ENCODE measurements around the gene MYCN. TPM values are rescaled to one million over a fixed set of nuclear protein-coding genes. Genes with fewer than 3 reads are reported as not detected.
A peak's percentile ranks its signal among the peaks of the same experiment; 100 is the strongest.
"Not testable (repeated sequence)": the region's sequence is repeated elsewhere in the genome, so short reads cannot be mapped to it uniquely, and the experiment has no call there.

The MYCN gene
- total RNA-seq, 6 experiments from 2014 or later: not detected

DNA sequence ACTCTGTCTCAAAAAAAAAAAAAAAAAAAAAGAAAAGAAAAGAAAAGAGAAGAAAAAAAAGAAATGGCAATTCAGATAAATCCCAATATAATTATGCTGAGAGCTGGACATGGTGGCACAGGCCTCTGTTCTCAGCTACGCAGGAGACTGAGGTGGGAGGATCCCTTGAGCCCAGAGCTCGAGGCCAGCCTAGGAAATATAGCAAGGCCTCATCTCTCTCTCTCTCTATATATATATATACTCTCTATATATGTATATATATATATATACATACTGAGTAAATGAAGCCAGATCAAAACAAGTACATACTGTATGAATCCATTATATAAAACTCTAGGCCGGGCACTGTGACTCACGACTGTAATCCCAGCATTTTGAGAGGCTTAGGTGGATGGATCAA is 30.6 kb upstream of the MYCN start:
- Mint-ChIP-seq H3K4me3 (no peak overlapping the region), H3K27me3 (ENCODE audit: insufficient read depth) (no peaks in the 10 kb centered on the region), H3K4me1 (ENCODE audit: low read depth) (no peaks in the 10 kb centered on the region), H3K36me3 (ENCODE audit: low read depth) (no peaks in the 10 kb centered on the region), H3K27ac (no peak overlapping the region), H3K9me3 (peaks cover 50% of the 10 kb centered on the region)
- no peak for DNase-seq
- TF ChIP-seq, protein P1, sequence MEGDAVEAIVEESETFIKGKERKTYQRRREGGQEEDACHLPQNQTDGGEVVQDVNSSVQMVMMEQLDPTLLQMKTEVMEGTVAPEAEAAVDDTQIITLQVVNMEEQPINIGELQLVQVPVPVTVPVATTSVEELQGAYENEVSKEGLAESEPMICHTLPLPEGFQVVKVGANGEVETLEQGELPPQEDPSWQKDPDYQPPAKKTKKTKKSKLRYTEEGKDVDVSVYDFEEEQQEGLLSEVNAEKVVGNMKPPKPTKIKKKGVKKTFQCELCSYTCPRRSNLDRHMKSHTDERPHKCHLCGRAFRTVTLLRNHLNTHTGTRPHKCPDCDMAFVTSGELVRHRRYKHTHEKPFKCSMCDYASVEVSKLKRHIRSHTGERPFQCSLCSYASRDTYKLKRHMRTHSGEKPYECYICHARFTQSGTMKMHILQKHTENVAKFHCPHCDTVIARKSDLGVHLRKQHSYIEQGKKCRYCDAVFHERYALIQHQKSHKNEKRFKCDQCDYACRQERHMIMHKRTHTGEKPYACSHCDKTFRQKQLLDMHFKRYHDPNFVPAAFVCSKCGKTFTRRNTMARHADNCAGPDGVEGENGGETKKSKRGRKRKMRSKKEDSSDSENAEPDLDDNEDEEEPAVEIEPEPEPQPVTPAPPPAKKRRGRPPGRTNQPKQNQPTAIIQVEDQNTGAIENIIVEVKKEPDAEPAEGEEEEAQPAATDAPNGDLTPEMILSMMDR (IDR thresholded peaks at IDR 0.05): no peak

DNA sequence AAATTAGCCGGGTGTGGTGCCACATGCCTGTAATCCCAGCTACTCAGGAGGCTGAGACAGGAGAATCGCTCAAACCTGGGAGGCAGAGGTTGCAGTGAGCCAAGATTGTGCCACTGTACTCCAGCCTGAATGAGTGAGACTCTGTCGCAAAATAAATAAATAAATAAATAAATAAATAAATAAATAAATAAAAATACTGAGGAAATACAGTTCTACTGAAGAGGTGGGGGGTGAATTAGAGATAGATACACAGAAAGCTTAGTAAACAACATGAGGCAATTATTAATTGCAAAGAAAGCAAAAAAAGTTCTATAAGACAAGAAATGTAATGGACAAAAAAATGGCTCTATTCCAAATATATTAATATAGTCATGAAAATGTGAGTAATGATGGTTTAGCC is 29.1 kb upstream of the MYCN start:
- not testable (repeated sequence) for H3K27ac Mint-ChIP-seq; H3K4me1 Mint-ChIP-seq (ENCODE audit: low read depth); H3K27me3 Mint-ChIP-seq (ENCODE audit: insufficient read depth); DNase-seq; H3K4me3 Mint-ChIP-seq; H3K36me3 Mint-ChIP-seq (ENCODE audit: low read depth)
- peaks cover 40% of the 10 kb centered on the region for H3K9me3 Mint-ChIP-seq

DNA sequence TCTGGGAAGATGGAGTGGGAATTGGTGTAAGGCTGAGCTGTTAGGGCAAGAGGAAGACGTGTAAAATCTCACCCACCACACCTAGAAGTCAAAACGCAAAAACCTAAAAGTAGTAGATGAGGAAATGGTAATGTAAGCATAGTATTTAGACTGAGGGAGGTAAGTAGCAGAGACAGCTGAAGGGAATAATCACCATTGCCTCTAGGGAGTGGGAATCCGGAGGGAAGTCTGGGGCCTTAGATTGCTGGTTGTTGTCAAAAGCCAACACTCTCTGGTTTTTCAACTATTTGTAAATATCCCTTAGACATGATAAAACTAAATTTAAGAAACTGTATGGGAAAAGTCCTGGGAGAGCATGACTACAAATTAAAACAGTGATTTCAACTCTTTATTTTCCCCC is 28.7 kb upstream of the MYCN start:
- TF ChIP-seq, protein P1 (IDR thresholded peaks at IDR 0.05): no peak
- no peaks in the 10 kb centered on the region for H3K36me3 Mint-ChIP-seq (ENCODE audit: low read depth)
- H3K4me1 Mint-ChIP-seq (ENCODE audit: low read depth): no peaks in the 10 kb centered on the region
- no peak overlapping the region for H3K4me3 Mint-ChIP-seq
- no peak overlapping the region for H3K27ac Mint-ChIP-seq
- peaks cover 39% of the 10 kb centered on the region for H3K9me3 Mint-ChIP-seq
- no peak for DNase-seq
- H3K27me3 Mint-ChIP-seq (ENCODE audit: insufficient read depth): no peaks in the 10 kb centered on the region

DNA sequence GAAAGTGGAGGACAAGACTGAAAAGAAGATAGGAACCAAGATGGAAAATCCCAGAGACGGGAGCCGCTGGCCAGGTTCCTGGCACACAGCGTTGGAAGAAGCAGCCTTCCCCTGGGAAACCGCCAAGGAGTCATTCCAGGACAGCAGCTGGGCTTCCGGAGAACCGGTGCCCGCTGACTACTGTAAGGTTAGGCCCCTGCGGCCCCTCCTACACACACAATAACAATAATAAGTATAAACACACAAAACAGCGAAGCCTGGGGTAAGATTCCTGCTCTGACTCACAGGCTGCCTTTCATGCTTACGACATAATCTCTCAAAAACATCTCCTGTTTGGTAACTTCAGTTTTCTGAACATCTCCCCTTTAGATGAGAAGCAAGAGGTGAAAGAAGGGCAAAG is 28.1 kb upstream of the MYCN start:
- H3K4me3 Mint-ChIP-seq: no peak overlapping the region
- TF ChIP-seq, protein P1 (IDR thresholded peaks at IDR 0.05): no peak
- no peaks in the 10 kb centered on the region for H3K4me1 Mint-ChIP-seq (ENCODE audit: low read depth)
- no peak overlapping the region for H3K27ac Mint-ChIP-seq
- peaks cover 36% of the 10 kb centered on the region for H3K9me3 Mint-ChIP-seq
- H3K27me3 Mint-ChIP-seq (ENCODE audit: insufficient read depth): no peaks in the 10 kb centered on the region
- no peaks in the 10 kb centered on the region for H3K36me3 Mint-ChIP-seq (ENCODE audit: low read depth)
- peak; percentile 15 for DNase-seq

DNA sequence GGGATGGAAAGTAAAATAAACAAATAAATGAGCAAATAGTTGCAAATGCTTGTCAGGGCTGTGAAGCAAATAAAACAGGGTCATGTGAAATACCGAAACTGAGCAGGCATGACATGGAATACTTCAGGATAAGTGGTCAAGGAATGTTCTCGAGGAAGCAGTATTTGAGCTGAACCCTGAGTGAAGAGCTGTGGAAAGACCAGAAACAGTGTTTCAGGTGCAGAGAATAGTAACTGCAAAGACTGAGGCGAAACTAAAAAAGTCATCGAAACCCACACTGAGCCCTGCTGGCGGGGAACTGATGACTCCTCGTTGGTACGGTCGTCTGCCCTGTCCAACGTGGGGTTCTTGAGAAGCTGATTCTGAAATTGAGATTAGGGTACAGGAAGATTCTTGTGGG is 27.2 kb upstream of the MYCN start:
- TF ChIP-seq, protein P1 (IDR thresholded peaks at IDR 0.05): no peak
- Mint-ChIP-seq H3K9me3 (peaks cover 34% of the 10 kb centered on the region), H3K36me3 (ENCODE audit: low read depth) (no peaks in the 10 kb centered on the region), H3K27ac (no peak overlapping the region), H3K4me3 (no peak overlapping the region), H3K4me1 (ENCODE audit: low read depth) (no peaks in the 10 kb centered on the region), H3K27me3 (ENCODE audit: insufficient read depth) (no peaks in the 10 kb centered on the region)
- no peak for DNase-seq

DNA sequence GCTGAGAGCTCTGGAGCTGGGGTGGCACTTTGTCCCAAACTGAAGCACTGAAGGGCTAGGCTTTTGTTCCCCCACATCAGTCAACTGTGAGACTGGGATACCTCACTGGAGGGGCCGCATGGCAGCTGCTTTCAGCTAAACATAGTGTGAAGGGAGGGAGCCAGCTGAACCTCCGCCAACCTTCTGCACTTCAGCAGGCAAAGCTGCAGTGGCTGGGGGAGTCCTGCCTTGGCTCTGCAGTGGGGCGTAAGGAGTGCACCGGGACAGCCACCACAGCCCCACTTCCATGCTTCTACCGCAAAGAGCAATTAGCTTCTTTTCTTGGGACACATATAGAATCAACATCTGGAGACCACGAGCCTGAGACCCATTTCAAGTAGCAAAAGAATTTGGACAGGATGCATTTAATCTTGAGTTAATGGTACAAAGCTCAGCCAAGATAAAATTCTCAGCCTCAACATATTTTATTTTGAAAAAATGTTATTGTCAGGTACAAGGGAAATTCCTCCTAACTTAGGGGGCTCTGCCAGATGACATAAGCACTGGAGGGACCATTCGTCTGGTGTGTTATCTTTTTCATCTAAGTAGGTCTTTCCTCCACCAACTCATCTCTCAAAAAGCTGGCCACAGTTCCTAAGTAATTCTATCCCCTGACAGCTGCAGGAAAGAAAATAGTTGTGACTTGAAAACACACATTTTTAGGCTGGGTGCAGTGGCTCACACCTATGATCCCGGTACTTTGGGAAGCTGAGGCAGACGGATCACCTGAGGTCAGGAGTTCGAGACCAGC is 25.6 kb upstream of the MYCN start:
- DNase-seq: no peak

DNA sequence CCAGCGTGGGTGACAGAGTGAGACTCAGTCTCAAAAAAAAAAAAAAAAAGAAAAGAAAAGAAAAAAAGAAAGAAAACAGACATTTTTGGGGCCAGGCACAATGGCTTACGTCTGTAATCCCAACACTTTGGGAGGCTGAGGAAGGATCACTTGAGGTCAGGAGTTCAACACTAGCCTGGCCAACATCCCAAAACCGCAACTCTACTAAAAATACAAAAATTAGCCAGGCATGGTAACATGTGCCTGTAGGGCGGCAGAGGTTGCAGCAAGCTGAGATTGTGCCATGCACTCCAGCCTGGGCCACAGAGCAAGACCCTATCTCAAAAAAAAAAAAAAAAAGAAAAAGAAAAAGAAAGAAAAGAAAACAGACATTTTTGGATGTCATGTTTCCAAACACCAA is 24.8 kb upstream of the MYCN start:
- not testable (repeated sequence) for H3K4me1 Mint-ChIP-seq (ENCODE audit: low read depth); H3K36me3 Mint-ChIP-seq (ENCODE audit: low read depth); DNase-seq; H3K4me3 Mint-ChIP-seq; H3K27me3 Mint-ChIP-seq (ENCODE audit: insufficient read depth); H3K27ac Mint-ChIP-seq
- H3K9me3 Mint-ChIP-seq: peaks cover 46% of the 10 kb centered on the region

More for the DNA sequence above, 25.6 kb upstream of the MYCN start:
- Mint-ChIP-seq H3K27me3 (ENCODE audit: insufficient read depth) (no peaks in the 10 kb centered on the region), H3K4me3 (no peak overlapping the region), H3K36me3 (ENCODE audit: low read depth) (no peaks in the 10 kb centered on the region), H3K9me3 (peaks cover 39% of the 10 kb centered on the region), H3K4me1 (ENCODE audit: low read depth) (no peaks in the 10 kb centered on the region), H3K27ac (no peak overlapping the region)
- TF ChIP-seq, protein P1 (IDR thresholded peaks at IDR 0.05): no peak
